ENCODE measurements around the gene KRTCAP2. TPM values are rescaled to one million over a fixed set of nuclear protein-coding genes. Genes with fewer than 3 reads are reported as not detected.

The KRTCAP2 gene
- total RNA-seq, 2 donors from 2014 or later = 140 to 172 TPM

DNA sequence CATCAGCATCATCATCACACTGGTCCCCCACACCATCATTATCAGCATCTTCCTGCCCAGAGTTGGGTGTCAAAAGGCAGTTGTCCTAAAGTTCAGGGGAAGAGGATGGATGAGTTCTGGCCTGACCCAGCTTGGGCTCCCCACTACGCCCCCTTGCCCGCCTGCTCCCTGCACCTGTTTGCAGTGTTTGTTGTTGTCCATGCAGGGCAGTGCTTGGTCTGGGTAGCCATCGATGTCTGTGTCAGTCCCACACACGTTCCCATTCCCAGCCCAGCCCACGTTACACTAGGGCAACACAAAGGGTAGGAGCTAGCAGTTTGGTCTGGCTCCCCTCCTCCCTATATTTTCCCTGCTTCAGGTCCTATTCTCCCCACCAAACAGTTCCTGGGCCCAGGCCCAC is 27.8 kb upstream of the KRTCAP2 start:
- Histone ChIP-seq H3K9me3 (no peaks in the 10 kb centered on the region), H3K27ac (no peak overlapping the region), H3K4me3 (no peak overlapping the region), H3K4me1 (no peaks in the 10 kb centered on the region), H3K9ac (ENCODE audit: low read depth in 2 of 2, low read length in 2 of 2) (no peak overlapping the region), H3K36me3 (no peaks in the 10 kb centered on the region), H3K27me3 (no peaks in the 10 kb centered on the region)
- TF ChIP-seq, protein P1, sequence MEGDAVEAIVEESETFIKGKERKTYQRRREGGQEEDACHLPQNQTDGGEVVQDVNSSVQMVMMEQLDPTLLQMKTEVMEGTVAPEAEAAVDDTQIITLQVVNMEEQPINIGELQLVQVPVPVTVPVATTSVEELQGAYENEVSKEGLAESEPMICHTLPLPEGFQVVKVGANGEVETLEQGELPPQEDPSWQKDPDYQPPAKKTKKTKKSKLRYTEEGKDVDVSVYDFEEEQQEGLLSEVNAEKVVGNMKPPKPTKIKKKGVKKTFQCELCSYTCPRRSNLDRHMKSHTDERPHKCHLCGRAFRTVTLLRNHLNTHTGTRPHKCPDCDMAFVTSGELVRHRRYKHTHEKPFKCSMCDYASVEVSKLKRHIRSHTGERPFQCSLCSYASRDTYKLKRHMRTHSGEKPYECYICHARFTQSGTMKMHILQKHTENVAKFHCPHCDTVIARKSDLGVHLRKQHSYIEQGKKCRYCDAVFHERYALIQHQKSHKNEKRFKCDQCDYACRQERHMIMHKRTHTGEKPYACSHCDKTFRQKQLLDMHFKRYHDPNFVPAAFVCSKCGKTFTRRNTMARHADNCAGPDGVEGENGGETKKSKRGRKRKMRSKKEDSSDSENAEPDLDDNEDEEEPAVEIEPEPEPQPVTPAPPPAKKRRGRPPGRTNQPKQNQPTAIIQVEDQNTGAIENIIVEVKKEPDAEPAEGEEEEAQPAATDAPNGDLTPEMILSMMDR (IDR thresholded peaks at IDR 0.05) = no peak
- no peak for DNase-seq
- intact Hi-C loops (cut with DNase I) = no loop called here

DNA sequence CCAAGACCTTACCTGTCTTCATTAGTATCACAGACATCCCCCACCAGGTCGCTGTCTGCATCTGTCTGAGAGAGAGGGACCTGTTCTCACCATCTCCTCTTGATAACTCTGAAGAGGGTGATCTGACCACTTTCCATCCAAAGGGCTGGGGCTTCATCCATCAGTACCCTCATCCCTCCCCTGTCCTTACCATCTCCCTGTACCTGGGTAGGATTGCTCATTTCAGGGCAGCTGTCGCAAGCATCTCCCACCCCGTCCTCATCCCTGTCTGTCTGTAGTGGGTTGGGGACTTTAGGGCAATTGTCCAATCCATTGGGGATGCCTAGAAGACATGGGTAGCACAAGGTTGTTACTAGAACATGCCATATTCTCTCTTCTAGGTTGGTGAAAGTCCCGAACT is 26.7 kb upstream of the KRTCAP2 start:
- no peaks in the 10 kb centered on the region for H3K36me3 ChIP-seq
- TF ChIP-seq, protein P1 (IDR thresholded peaks at IDR 0.05) = no peak
- no peak overlapping the region for H3K4me3 ChIP-seq
- no peaks in the 10 kb centered on the region for H3K27me3 ChIP-seq
- H3K27ac ChIP-seq = no peak overlapping the region
- no peak overlapping the region for H3K9ac ChIP-seq (ENCODE audit: low read depth in 2 of 2, low read length in 2 of 2)
- no peaks in the 10 kb centered on the region for H3K9me3 ChIP-seq
- peaks cover 7% of the 10 kb centered on the region for H3K4me1 ChIP-seq
- intact Hi-C loops (cut with DNase I) = no loop called here
- DNase-seq = no peak

DNA sequence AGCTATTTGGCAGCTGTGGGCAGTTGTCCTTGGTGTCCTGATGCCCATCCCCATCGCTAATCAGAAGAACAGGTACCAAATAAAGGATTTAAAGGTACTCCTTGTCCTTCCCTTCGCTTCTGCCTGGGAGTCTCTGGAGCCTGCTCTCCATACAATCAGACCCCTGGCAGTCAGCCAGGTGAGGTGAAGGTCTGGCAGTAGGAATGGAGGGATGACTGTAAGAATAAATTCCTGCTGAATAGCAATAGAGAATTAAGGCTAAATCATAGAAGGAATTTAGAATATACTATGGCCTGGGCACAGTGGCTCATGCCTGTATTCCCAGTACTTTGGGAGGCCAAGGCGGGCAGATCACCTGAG is 25.4 kb upstream of the KRTCAP2 start:
- TF ChIP-seq, protein P1 (IDR thresholded peaks at IDR 0.05) = no peak
- no peak overlapping the region for H3K4me3 ChIP-seq
- no peak overlapping the region for H3K9ac ChIP-seq (ENCODE audit: low read depth in 2 of 2, low read length in 2 of 2)
- no peaks in the 10 kb centered on the region for H3K36me3 ChIP-seq
- no peaks in the 10 kb centered on the region for H3K9me3 ChIP-seq
- no peaks in the 10 kb centered on the region for H3K27me3 ChIP-seq
- intact Hi-C loops (cut with DNase I) = no loop called here
- no peak overlapping the region for H3K27ac ChIP-seq
- H3K4me1 ChIP-seq = peaks cover 15% of the 10 kb centered on the region
- no peak for DNase-seq

DNA sequence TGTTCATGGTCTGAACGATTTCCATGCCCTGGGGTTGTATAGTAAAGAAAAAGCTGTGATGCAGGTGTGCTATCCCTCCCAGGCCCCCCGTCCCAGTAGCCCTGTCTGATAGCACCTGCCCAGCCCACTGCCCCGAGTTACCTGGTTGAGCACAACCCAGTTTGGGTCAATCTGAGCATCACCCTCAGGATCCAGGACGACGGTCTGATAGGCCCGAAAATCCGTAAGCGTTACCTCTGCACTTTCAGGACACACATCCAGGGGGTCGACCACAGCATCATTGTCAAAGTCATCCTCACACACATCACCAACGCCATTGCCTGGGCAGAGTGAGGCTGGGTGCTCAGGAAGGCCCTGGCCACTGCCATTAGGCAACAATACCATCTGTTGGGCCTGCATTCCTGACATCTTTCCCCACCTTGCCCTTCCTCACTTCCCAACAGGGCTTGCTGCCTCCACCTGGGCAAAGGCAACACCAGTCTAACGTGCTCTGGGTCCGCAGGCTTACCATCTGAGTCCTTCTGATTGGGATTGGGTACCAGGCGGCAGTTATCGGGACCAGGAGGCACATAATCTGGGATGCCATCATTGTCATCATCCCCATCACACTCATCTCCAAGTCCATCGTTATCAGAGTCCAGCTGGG is 24.9 kb upstream of the KRTCAP2 start:
- TF ChIP-seq, protein P1 (IDR thresholded peaks at IDR 0.05) = no peak
- Histone ChIP-seq H3K36me3 (no peaks in the 10 kb centered on the region), H3K9ac (ENCODE audit: low read depth in 2 of 2, low read length in 2 of 2) (no peak overlapping the region), H3K27me3 (no peaks in the 10 kb centered on the region), H3K9me3 (no peaks in the 10 kb centered on the region), H3K4me3 (no peak overlapping the region), H3K27ac (no peak overlapping the region), H3K4me1 (peaks cover 15% of the 10 kb centered on the region)
- intact Hi-C loops (cut with DNase I) = no loop called here
- DNase-seq = no peak

- no peaks in the 10 kb centered on the region for H3K9me3 ChIP-seq
- no peak for DNase-seq
- no peak overlapping the region for H3K9ac ChIP-seq (ENCODE audit: low read depth in 2 of 2, low read length in 2 of 2)
- no peaks in the 10 kb centered on the region for H3K36me3 ChIP-seq
- H3K27ac ChIP-seq = no peak overlapping the region
- no peaks in the 10 kb centered on the region for H3K27me3 ChIP-seq
- H3K4me3 ChIP-seq = no peak overlapping the region
- H3K4me1 ChIP-seq = peaks cover 15% of the 10 kb centered on the region
- intact Hi-C loops (cut with DNase I) = no loop called here
- TF ChIP-seq, protein P1 (IDR thresholded peaks at IDR 0.05) = no peak
Observed at GRCh38 chr1:155196893-155197638, 24.0 kb upstream of the KRTCAP2 start.
